HEK293 (cell line): ENCODE measurements around the gene RFTN1.

Experiments used
- CTCF ChIA-PET: fragments of 350-600 bp; formaldehyde crosslinking; extraction: SDS; loops from one replicate; lab custom pipeline; 2021; ENCODE audit warnings: antibody characterized with exemption; lab: Yijun Ruan, JAX
- POLR2A ChIA-PET: fragments of 300-600 bp; formaldehyde crosslinking; extraction: SDS; loops from one replicate; lab custom pipeline; 2020; ENCODE audit warnings: antibody characterized with exemption, inconsistent platforms; lab: Yijun Ruan, JAX
- H3K27ac ChIP-seq: fragments of 200-500 bp; sonication (Bioruptor generic); 2 replicates; pipeline ENCODE4 v1.5.1; 2014; ENCODE audit warnings: low read depth, low read length, control low read depth, inconsistent platforms; ENCODE audit errors: extremely low read depth
- H3K36me3 ChIP-seq, 2 experiments: fragments of 200-500 bp in 1 of 2; sonication (Bioruptor generic) in 1 of 2; 1 replicate in 1 of 2; 2 replicates in 1 of 2; pipeline ENCODE4 v1.5.1; 2014 to 2017; ENCODE audit warnings: inconsistent platforms in 2 of 2, low read length in 2 of 2; ENCODE audit not compliant: control insufficient read depth in 2 of 2, insufficient read depth in 1 of 2
- H3K4me1 ChIP-seq: fragments of 200-500 bp; sonication (Bioruptor generic); 2 replicates; pipeline ENCODE4 v1.5.1; 2014; ENCODE audit warnings: mild to moderate bottlenecking, low read length, inconsistent platforms; ENCODE audit not compliant: control insufficient read depth, insufficient read depth
- H3K4me3 ChIP-seq: 2 replicates; pipeline ENCODE4 v1.5.1; 2011; ENCODE audit warnings: low read depth, mild to moderate bottlenecking, control low read depth, low read length, moderate library complexity
- H3K9me3 ChIP-seq: fragments of 200-500 bp; sonication (Bioruptor generic); 2 replicates; pipeline ENCODE4 v1.5.1; 2014; ENCODE audit warnings: low read depth, low read length, inconsistent platforms; ENCODE audit not compliant: control insufficient read depth, insufficient read depth
- BCL6B ChIP-seq: fragments of 450-650 bp; formaldehyde crosslinking; IDR thresholded peaks from 2 replicates; pipeline ENCODE4 v1.5.1; 2017; ENCODE audit warnings: missing biosample characterization, missing genetic modification characterization
- ELK4 ChIP-seq: IDR thresholded peaks from 2 replicates; pipeline ENCODE4 v1.6.1; 2011; ENCODE audit warnings: mild to moderate bottlenecking, low read depth, low read length, borderline replicate concordance
- OSR2 ChIP-seq: fragments of 450-650 bp; formaldehyde crosslinking; IDR thresholded peaks from 2 replicates; pipeline ENCODE4 v1.5.1; 2016; ENCODE audit warnings: missing biosample characterization, missing genetic modification characterization
- PRDM4 ChIP-seq: fragments of 450-650 bp; formaldehyde crosslinking; IDR thresholded peaks from 2 replicates; pipeline ENCODE4 v1.5.1; 2017; ENCODE audit warnings: missing biosample characterization, missing genetic modification characterization
- PRDM6 ChIP-seq: fragments of 450-650 bp; formaldehyde crosslinking; IDR thresholded peaks from 2 replicates; pipeline ENCODE4 v1.5.1; 2017; ENCODE audit warnings: missing biosample characterization, missing genetic modification characterization
- YY1 ChIP-seq: fragments of 450-650 bp; formaldehyde crosslinking; IDR thresholded peaks from 2 replicates; pipeline ENCODE4 v1.5.1; 2018; ENCODE audit warnings: missing biosample characterization, missing genetic modification characterization
- ZNF416 ChIP-seq: fragments of 450-650 bp; formaldehyde crosslinking; IDR thresholded peaks from 2 replicates; pipeline ENCODE4 v1.5.1; 2016; ENCODE audit warnings: missing biosample characterization, missing genetic modification characterization
- ZNF530 ChIP-seq: fragments of 450-650 bp; formaldehyde crosslinking; IDR thresholded peaks from 2 replicates; pipeline ENCODE4 v1.5.1; 2016; ENCODE audit warnings: low read depth, missing biosample characterization, missing genetic modification characterization
- ZNF658 ChIP-seq: fragments of 450-650 bp; formaldehyde crosslinking; IDR thresholded peaks from 2 replicates; pipeline ENCODE4; 2016; ENCODE audit warnings: missing biosample characterization, missing genetic modification characterization
- TF ChIP-seq, protein P1 (sequence below): fragments of 450-650 bp; formaldehyde crosslinking; IDR thresholded peaks from 2 replicates; pipeline ENCODE4 v1.5.1; 2017; ENCODE audit warnings: missing biosample characterization, missing genetic modification characterization
- TF ChIP-seq, protein P2 (sequence below): fragments of 450-650 bp; formaldehyde crosslinking; IDR thresholded peaks from 2 replicates; pipeline ENCODE4 v1.5.1; 2016; ENCODE audit warnings: missing biosample characterization, missing genetic modification characterization, borderline replicate concordance

Gene RFTN1

DNA sequence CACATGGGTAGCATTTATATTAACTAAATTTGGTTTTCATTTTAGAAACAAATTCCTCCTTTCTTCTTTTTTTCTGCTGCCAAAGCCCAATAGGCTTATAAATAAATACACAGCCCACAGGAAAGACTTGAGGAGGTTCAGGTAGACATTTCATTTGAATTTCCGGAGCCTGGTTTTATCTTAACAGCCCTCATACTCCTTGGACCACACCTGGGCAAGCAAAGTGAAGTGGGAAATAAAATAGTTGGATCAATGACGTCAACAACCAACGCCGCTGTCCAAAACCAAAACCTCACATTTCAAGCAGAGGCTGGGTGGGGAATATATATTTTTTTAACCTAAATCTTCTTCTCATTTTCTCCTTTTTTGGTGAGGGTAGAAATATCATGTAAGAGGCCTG is 53.2 kb downstream of the RFTN1 start:
- CTCF ChIA-PET, result no interaction called here
- Histone ChIP-seq H3K4me1 (0 out of 2 replicates have a peak, but pooled peaks cover 4% of the 10 kb centered on the region), H3K27ac (no peak overlapping the region), H3K9me3 (no peaks in the 10 kb centered on the region; the same call in 1 of the 2 replicates)
- no peak for TF ChIP-seq ZNF658 (tag by site-specific recombination)
- TF ChIP-seq ZNF530 (tag by site-specific recombination), result no peak
- TF ChIP-seq, all 188 proteins: peak for 0
- H3K36me3 ChIP-seq, result no peaks in the 10 kb centered on the region
- POLR2A ChIA-PET, result no interaction called here
- no peak overlapping the region for H3K4me3 ChIP-seq

DNA sequence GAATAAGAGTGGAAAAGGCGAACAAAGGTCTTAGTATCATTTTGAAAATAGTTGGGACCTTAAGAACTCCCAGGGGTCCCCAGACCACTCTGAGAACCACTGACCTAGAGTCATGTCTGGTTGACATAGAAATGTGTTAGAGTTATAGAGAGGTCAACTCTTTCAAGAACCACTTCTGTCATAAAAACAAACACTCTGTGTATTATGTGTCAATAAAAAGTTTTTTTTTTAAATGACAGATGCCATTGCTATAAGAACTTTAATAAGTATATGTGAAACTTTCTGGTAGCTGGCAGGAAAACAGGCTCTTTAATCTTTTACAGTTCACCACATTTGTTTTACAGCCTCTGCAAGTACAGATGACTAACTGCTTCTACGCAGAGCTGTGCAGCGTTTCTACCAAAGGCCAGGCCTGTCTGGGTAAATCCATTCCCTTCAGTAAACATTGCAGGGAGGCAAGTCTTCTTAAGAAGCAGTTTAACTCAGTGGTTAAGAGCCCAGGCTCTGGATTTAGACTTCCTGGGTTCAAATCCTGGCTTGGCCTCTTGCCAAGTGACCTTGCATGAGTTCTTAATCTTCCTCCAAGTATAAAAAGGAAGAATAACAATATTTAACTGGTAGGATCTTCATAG is 56.6 kb downstream of the RFTN1 start:
- Histone ChIP-seq H3K4me3 (no peak overlapping the region), H3K27ac (no peak overlapping the region), H3K36me3 (no peaks in the 10 kb centered on the region), H3K9me3 (no peaks in the 10 kb centered on the region), H3K4me1 (no peaks in the 10 kb centered on the region)
- ChIA-PET CTCF (no interaction called here), POLR2A (no interaction called here)
- TF ChIP-seq YY1 (tag by site-specific recombination), result no peak
- TF ChIP-seq PRDM6 (tag by site-specific recombination), result peak; percentile 80
- TF ChIP-seq ZNF416, result no peak
- TF ChIP-seq ELK4, result no peak
- TF ChIP-seq, protein P1, sequence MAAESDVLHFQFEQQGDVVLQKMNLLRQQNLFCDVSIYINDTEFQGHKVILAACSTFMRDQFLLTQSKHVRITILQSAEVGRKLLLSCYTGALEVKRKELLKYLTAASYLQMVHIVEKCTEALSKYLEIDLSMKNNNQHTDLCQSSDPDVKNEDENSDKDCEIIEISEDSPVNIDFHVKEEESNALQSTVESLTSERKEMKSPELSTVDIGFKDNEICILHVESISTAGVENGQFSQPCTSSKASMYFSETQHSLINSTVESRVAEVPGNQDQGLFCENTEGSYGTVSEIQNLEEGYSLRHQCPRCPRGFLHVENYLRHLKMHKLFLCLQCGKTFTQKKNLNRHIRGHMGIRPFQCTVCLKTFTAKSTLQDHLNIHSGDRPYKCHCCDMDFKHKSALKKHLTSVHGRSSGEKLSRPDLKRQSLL (tag by site-specific recombination), result no peak
- no peak for TF ChIP-seq BCL6B (tag by site-specific recombination)
- TF ChIP-seq, protein P2, sequence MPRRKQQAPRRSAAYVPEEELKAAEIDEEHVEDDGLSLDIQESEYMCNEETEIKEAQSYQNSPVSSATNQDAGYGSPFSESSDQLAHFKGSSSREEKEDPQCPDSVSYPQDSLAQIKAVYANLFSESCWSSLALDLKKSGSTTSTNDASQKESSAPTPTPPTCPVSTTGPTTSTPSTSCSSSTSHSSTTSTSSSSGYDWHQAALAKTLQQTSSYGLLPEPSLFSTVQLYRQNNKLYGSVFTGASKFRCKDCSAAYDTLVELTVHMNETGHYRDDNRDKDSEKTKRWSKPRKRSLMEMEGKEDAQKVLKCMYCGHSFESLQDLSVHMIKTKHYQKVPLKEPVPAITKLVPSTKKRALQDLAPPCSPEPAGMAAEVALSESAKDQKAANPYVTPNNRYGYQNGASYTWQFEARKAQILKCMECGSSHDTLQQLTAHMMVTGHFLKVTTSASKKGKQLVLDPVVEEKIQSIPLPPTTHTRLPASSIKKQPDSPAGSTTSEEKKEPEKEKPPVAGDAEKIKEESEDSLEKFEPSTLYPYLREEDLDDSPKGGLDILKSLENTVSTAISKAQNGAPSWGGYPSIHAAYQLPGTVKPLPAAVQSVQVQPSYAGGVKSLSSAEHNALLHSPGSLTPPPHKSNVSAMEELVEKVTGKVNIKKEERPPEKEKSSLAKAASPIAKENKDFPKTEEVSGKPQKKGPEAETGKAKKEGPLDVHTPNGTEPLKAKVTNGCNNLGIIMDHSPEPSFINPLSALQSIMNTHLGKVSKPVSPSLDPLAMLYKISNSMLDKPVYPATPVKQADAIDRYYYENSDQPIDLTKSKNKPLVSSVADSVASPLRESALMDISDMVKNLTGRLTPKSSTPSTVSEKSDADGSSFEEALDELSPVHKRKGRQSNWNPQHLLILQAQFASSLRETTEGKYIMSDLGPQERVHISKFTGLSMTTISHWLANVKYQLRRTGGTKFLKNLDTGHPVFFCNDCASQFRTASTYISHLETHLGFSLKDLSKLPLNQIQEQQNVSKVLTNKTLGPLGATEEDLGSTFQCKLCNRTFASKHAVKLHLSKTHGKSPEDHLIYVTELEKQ, result no peak
- 0 out of 2 replicates have a peak, but pooled peaks have one; percentile 30 for TF ChIP-seq OSR2 (tag by site-specific recombination)
- no peak for TF ChIP-seq PRDM4
